Activated CD4-positive, alpha-beta T cell treated with anti-CD3 and anti-CD28 coated beads, Interleukin-2, amount 10 ng/mL, durations not matched to agents 7 days and 5 days (primary cell): ENCODE measurements around the gene PCDH20. TPM values are rescaled to one million over a fixed set of nuclear protein-coding genes. Genes with fewer than 3 reads are reported as not detected.

Experiments used
- CTCF ChIA-PET: fragments of 350-600 bp; sonication (Branson Sonifier 250); formaldehyde crosslinking; loops from one replicate; lab custom pipeline; 2021; ENCODE audit warnings: antibody characterized with exemption; lab: Charles Lee
- POLR2A ChIA-PET: fragments of 350-600 bp; sonication (Branson Sonifier 250); formaldehyde crosslinking; loops from one replicate; lab custom pipeline; 2021; ENCODE audit warnings: antibody characterized with exemption; lab: Charles Lee
- DNase-seq: peaks from one replicate; pipeline ENCODE4 v3.0.0-alpha.2; 2020
- H3K27ac Mint-ChIP-seq: one replicate; pipeline ENCODE4 v1.8.0; 2021; ENCODE audit warnings: mild to moderate bottlenecking, moderate library complexity, mixed read lengths
- H3K27me3 Mint-ChIP-seq: one replicate; pipeline ENCODE4 v1.8.0; 2021; ENCODE audit warnings: mixed read lengths
- H3K36me3 Mint-ChIP-seq: one replicate; pipeline ENCODE4 v1.8.0; 2021; ENCODE audit warnings: low read depth, mixed read lengths
- H3K4me1 Mint-ChIP-seq: one replicate; pipeline ENCODE4 v1.8.0; 2021; ENCODE audit warnings: mixed read lengths
- H3K4me3 Mint-ChIP-seq: one replicate; pipeline ENCODE4 v1.8.0; 2021; ENCODE audit warnings: mild to moderate bottlenecking, moderate library complexity, mixed read lengths
- H3K9me3 Mint-ChIP-seq: one replicate; pipeline ENCODE4 v1.8.0; 2021; ENCODE audit warnings: mixed read lengths
- total RNA-seq, 2 experiments: library from RNA; stranded (reverse); gene quantifications; one replicate each; pipeline ENCODE4 v1.2.3, GENCODE V29; 2021

The PCDH20 gene, protein sequence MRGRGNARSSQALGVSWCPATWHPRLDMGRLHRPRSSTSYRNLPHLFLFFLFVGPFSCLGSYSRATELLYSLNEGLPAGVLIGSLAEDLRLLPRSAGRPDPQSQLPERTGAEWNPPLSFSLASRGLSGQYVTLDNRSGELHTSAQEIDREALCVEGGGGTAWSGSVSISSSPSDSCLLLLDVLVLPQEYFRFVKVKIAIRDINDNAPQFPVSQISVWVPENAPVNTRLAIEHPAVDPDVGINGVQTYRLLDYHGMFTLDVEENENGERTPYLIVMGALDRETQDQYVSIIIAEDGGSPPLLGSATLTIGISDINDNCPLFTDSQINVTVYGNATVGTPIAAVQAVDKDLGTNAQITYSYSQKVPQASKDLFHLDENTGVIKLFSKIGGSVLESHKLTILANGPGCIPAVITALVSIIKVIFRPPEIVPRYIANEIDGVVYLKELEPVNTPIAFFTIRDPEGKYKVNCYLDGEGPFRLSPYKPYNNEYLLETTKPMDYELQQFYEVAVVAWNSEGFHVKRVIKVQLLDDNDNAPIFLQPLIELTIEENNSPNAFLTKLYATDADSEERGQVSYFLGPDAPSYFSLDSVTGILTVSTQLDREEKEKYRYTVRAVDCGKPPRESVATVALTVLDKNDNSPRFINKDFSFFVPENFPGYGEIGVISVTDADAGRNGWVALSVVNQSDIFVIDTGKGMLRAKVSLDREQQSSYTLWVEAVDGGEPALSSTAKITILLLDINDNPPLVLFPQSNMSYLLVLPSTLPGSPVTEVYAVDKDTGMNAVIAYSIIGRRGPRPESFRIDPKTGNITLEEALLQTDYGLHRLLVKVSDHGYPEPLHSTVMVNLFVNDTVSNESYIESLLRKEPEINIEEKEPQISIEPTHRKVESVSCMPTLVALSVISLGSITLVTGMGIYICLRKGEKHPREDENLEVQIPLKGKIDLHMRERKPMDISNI
- not detected for total RNA-seq

GRCh38 chr13:61415749-61416148, at the start of gene PCDH20:
TSS of gene PCDH20 (minus strand) at chr13:61415849. CDS start at chr13:61415158, 691 bp downstream.
- Mint-ChIP-seq H3K27ac (no peak within 1 kb of the TSS), H3K9me3 (no peaks in the 10 kb centered on the region), H3K4me1 (no peaks in the 10 kb centered on the region), H3K36me3 (no peaks in the 10 kb centered on the region), H3K27me3 (peaks cover 27% of the 10 kb centered on the region), H3K4me3 (no peak within 1 kb of the TSS)
- CTCF ChIA-PET, result no interaction called here
- no peak for DNase-seq
- POLR2A ChIA-PET, result no interaction called here

- POLR2A ChIA-PET, result no interaction called here
- CTCF ChIA-PET, result no interaction called here
- no peak overlapping the region for H3K4me3 Mint-ChIP-seq
- no peaks in the 10 kb centered on the region for H3K4me1 Mint-ChIP-seq
- no peaks in the 10 kb centered on the region for H3K36me3 Mint-ChIP-seq
- DNase-seq, result no peak
- H3K27ac Mint-ChIP-seq, result no peak overlapping the region
- no peaks in the 10 kb centered on the region for H3K27me3 Mint-ChIP-seq
- H3K9me3 Mint-ChIP-seq, result no peaks in the 10 kb centered on the region
Measured at GRCh38 chr13:61463024-61463423, 47.4 kb upstream of the PCDH20 start.

DNA sequence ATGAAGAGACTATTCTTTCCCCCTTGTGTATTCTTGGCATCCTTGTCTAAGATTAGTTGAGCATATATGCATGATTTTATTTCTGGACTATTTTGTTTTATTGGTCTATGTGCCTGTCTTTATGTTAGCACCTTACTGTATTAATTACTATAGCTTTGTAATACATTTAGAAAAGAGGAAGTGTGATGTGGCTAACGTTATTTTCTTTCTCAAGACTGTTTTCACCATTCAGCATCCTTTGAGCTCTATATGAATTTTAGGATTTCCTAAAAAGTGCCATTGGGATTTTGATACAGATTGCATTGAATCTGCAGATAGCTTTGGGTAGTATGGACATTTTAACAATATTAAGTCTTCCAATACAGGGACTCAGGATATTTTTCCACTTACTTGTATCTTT, 37.5 kb upstream of the PCDH20 start:
- H3K4me3 Mint-ChIP-seq, result no peak overlapping the region
- no peak for DNase-seq
- H3K27ac Mint-ChIP-seq, result no peak overlapping the region
- ChIA-PET CTCF (no interaction called here), POLR2A (no interaction called here)
- no peaks in the 10 kb centered on the region for H3K9me3 Mint-ChIP-seq
- no peaks in the 10 kb centered on the region for H3K36me3 Mint-ChIP-seq
- H3K4me1 Mint-ChIP-seq, result no peaks in the 10 kb centered on the region
- no peaks in the 10 kb centered on the region for H3K27me3 Mint-ChIP-seq

- Mint-ChIP-seq H3K27ac (no peak overlapping the region), H3K4me1 (no peaks in the 10 kb centered on the region), H3K27me3 (no peaks in the 10 kb centered on the region), H3K36me3 (no peaks in the 10 kb centered on the region), H3K4me3 (no peak overlapping the region), H3K9me3 (no peaks in the 10 kb centered on the region)
- POLR2A ChIA-PET, result no interaction called here
- DNase-seq, result no peak
- CTCF ChIA-PET, result no interaction called here
Measured at GRCh38 chr13:61432029-61432428, 16.4 kb upstream of the PCDH20 start.

DNA sequence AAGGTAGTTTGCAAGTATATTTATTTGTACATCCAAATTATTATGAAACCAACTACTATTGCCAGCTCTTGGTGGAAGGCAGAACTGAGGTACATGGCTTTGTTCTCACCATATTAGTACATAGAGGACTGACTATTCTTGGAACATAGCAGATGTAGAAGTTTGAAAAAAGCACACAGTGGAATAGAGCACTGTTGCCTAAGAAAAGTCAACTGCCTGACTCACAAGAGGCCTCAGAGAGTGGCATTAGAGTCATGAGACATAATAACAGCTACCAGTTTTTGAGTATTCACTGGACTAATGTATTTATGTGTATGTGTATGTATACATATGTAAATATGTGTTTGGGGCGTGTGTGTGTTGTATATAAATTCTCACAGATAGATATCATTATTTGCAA, 8.3 kb upstream of the PCDH20 start:
- Mint-ChIP-seq H3K9me3 (no peaks in the 10 kb centered on the region), H3K36me3 (no peaks in the 10 kb centered on the region), H3K27me3 (no peaks in the 10 kb centered on the region)

DNA sequence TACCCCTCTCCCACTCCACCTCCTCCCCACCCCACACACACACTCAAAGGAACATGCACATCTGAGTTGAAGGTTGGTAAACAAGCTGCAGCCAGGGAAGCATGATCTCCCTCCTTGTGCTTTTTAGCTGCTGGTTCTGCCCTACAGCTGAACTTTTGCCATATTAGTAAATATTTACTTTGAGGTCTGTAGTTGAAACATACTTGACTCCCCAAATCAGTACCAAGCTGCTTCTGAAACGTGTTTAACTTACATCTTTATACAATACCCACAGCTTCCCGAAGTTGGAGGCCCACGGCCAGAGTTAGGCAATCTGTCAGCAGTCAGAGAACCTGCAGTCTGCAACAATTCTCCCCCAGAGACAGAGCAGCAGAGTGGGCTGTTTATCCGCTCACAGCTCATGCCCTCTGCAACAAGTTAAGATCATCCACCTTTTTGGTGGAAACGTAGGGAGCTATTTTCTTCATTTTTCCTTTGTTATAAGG, 1.5 kb upstream of the PCDH20 start:
- peaks cover 27% of the 10 kb centered on the region for H3K27me3 Mint-ChIP-seq
- H3K4me3 Mint-ChIP-seq, result no peak overlapping the region

More for the DNA sequence above, 8.3 kb upstream of the PCDH20 start:
- Mint-ChIP-seq H3K4me1 (no peaks in the 10 kb centered on the region), H3K27ac (no peak overlapping the region), H3K4me3 (no peak overlapping the region)
- DNase-seq, result no peak
- POLR2A ChIA-PET, result no interaction called here
- CTCF ChIA-PET, result no interaction called here

GRCh38 chr13:61415058-61415721, 459 bp downstream of the PCDH20 start:
- Mint-ChIP-seq H3K36me3 (no peaks in the 10 kb centered on the region), H3K4me1 (no peaks in the 10 kb centered on the region)

More for the DNA sequence above, 1.5 kb upstream of the PCDH20 start:
- Mint-ChIP-seq H3K36me3 (no peaks in the 10 kb centered on the region), H3K9me3 (no peaks in the 10 kb centered on the region), H3K27ac (no peak overlapping the region), H3K4me1 (no peaks in the 10 kb centered on the region)
- ChIA-PET CTCF (no interaction called here), POLR2A (no interaction called here)
- no peak for DNase-seq

DNA sequence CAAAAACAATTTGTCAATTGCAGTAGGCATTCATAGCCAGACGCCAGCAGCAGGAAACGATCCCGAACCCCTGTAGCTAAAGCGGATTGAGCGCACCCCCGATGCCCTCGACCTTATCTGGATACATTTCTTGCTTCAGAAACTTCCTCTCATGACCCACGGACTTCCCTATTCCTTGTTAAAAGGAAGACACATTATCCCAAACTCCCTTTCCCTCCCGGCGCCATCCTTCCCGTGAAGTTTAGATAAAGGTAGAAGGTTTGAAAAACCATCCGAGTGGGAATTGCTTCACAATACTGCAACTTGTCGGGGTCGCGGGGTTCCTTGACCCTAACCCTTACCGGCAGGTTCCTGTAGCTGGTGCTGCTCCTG, 977 bp downstream of the PCDH20 start:
- Mint-ChIP-seq H3K27ac (no peak overlapping the region), H3K9me3 (no peaks in the 10 kb centered on the region), H3K4me1 (no peaks in the 10 kb centered on the region), H3K4me3 (no peak overlapping the region), H3K27me3 (peaks cover 27% of the 10 kb centered on the region), H3K36me3 (no peaks in the 10 kb centered on the region)
- ChIA-PET CTCF (no interaction called here), POLR2A (no interaction called here)
- DNase-seq, result no peak

More at GRCh38 chr13:61415058-61415721, 459 bp downstream of the PCDH20 start:
- Mint-ChIP-seq H3K4me3 (no peak overlapping the region), H3K27ac (no peak overlapping the region), H3K9me3 (no peaks in the 10 kb centered on the region), H3K27me3 (peaks cover 27% of the 10 kb centered on the region)
- ChIA-PET POLR2A (no interaction called here), CTCF (no interaction called here)
- no peak for DNase-seq

DNA sequence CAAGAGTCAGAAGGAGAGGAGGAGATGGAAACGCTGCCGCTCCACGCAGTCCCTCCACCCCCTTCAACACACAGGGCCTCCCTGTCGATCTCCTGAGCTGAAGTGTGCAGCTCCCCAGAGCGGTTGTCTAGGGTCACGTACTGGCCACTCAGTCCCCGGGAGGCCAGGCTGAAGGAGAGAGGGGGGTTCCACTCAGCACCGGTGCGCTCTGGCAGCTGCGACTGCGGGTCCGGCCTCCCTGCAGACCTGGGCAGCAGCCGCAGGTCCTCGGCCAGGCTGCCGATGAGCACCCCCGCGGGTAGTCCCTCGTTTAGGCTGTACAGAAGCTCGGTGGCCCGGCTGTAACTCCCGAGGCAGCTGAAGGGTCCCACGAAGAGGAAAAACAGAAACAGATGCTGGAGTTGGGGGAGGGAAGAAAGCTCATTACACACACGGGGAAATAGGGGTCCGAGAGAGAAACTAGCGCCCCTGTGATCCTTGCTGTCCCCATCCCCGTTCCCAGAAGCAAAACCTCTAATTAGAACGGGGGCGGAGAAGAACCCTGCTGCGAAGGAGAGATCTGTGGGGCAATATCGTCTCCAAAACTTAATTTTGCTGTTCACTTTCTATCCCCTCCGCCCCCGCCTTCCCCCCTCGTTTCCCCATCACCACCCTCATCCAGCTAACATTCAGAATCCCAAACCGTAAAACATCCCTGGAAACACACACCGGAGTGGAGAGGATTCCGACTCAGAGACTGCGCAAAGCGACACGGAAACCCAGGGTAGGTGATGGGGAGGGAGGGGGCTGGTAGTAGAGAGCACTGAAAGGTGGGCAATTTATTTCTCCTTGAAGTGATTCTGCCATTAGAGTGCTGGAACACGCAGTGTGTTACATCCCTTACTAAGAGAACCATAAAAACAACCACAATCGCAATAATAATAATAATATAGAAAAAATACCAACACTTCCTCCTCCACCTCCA, 1.8 kb downstream of the PCDH20 start:
- POLR2A ChIA-PET, result no interaction called here
- Mint-ChIP-seq H3K27me3 (peaks cover 27% of the 10 kb centered on the region), H3K27ac (no peak overlapping the region), H3K36me3 (no peaks in the 10 kb centered on the region), H3K4me1 (no peaks in the 10 kb centered on the region), H3K4me3 (no peak overlapping the region), H3K9me3 (no peaks in the 10 kb centered on the region)
- CTCF ChIA-PET, result interaction anchor here (0.7 kb wide), 1 partner anchor 1610 kb away, joined by 3 read pairs; no protein-coding TSS in a partner anchor
- DNase-seq, result no peak

DNA sequence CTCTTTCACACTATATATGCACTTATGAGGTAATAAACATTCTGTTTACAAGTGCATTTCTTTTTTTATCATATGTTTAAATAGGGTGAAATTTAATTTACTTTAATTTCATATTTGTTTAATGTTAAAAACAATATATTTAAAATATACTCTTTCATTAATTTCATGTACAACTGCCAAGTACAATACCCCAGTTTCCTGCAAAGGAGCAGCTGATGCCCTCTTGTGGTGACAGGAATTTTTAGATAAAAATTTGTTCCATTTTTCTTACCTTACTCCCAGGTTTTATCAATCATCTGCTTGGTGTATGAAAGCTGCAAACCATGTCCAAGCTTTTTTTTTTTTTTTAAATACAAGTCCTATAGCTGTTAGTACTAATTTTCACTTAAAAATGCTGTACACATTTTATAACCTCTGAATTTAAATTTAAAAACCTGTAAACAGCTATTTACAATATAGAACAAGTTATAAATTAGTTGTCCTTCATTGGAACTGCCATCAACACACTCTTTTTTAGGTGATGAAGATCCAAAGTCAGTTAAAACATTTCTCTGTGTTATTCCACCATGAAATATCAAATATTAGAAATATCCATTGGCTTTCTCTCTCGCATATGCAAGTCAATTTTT, 4.9 kb downstream of the PCDH20 start:
- POLR2A ChIA-PET, result no interaction called here
- Mint-ChIP-seq H3K4me1 (no peaks in the 10 kb centered on the region), H3K36me3 (no peaks in the 10 kb centered on the region), H3K9me3 (no peaks in the 10 kb centered on the region), H3K27me3 (peaks cover 25% of the 10 kb centered on the region), H3K27ac (no peak overlapping the region), H3K4me3 (no peak overlapping the region)
- CTCF ChIA-PET, result no interaction called here
- no peak for DNase-seq

- no peaks in the 10 kb centered on the region for H3K9me3 Mint-ChIP-seq
- H3K27ac Mint-ChIP-seq, result no peak overlapping the region
- H3K4me1 Mint-ChIP-seq, result no peaks in the 10 kb centered on the region
- DNase-seq, result no peak
- POLR2A ChIA-PET, result no interaction called here
- CTCF ChIA-PET, result no interaction called here
- peaks cover 20% of the 10 kb centered on the region for H3K27me3 Mint-ChIP-seq
- no peak overlapping the region for H3K4me3 Mint-ChIP-seq
- no peaks in the 10 kb centered on the region for H3K36me3 Mint-ChIP-seq
Measured at GRCh38 chr13:61410266-61410665, 5.4 kb downstream of the PCDH20 start.
